Stimulated activated CD4-positive, alpha-beta T cell treated with anti-CD3 and anti-CD28 coated beads, Interleukin-1b, Interleukin-23, amount 100 ng/mL, for 48 hours (primary cell): ENCODE results near the gene TWF2.
A peak's percentile ranks its signal among the peaks of the same experiment; 100 is the strongest.

Source experiments
- DNase-seq: peaks from one replicate; pipeline ENCODE4 v3.0.0-alpha.2; 2020

The TWF2 gene

DNA sequence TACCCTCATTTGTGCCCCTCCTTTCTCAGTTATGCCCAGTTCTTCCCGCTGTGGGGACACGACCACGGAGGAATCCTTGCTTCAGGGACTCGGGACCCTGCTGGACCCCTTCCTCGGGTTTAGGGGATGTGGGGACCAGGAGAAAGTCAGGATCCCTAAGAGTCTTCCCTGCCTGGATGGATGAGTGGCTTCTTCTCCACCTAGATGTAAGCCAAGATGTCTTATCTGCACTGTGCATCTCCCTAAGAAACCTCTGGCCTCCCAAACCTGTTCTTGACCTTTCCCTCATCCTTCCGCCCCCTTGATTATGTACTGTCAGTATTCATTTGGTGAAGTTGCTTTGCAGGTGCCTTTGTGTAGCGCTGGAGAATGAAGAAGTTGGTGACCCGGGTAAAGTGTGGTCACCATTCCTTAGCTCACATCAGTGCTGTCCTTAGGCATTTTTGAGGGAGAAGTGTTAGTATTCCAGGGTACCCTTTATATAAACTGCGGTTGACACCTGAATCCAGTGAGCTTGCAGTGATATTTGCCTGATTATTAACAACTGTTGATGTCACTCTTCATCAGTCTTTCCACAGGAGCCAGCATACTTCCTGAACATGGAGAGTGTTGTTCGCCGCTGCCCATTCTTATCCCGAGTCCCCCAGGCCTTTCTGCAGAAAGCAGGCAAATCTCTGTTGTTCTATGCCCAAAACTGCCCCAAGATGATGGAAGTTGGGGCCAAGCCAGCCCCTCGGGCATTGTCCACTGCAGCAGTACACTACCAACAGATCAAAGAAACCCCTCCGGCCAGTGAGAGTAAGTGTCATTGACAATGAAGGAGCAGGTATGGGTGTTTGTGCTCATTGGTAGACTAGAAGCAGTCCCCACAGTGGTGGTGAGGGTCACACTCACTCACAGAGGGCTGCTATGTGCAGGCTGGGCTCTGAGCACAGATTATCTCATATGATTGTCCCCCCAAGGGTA is 40.0 kb downstream of the TWF2 start:
- no peak for DNase-seq

DNA sequence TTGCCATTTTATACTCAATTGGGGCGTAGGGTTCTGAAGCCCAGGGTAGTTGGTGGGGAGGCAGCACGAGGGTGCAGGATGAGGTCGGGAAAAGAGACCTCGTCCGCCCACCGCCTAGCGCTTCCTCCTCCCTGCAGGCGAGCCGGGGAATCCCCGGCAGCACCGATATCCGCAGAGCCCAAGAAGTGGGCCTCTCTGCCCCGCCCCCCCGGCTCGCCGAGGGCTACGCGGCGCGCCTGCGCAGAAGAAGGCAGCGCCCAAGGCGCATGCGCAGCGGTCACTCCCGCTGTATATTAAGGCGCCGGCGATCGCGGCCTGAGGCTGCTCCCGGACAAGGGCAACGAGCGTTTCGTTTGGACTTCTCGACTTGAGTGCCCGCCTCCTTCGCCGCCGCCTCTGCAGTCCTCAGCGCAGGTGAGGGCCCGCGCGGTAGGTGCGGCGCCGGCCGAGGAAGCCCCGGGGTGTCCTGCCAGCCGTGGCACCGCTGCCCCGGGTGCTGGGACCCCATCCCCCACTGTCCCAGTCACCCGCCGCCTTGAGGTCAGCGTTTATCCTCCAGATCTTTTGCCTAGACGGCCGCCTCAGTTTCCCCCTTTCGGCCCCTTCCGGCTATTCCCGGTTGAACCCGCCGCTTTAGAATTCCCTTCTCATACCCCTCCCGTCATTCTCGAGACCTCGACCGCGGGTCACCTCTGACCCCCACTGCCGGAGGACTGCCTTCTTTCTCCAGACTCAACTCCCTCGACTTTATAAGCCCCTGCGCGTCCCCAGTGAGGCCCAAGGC is 40.9 kb downstream of the TWF2 start, which contains the start of gene ALAS1:
Gene ALAS1, plus strand, starts transcription at position 319 of the 784 bp plus-strand sequence. CDS start 1,082 bp downstream, outside the sequence.
- peak; percentile 91 for DNase-seq

DNA sequence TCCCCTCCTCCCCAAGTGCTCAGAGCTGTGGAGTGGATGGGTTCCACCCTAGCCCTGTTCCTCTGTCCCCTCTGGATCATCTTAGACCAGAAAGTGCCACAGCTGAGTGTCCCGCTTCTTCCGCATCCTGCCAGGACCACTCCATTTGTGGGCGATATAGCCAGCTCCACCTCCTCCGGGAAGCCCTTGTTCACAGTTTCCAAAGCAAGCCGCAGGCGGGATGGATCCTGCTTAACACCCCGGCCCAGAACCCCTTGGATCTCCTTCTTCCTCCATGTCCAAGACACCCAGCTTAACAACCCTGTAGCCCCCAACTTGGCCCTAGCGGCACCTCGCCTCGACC is 41.5 kb downstream of the TWF2 start:
- DNase-seq = no peak

DNA sequence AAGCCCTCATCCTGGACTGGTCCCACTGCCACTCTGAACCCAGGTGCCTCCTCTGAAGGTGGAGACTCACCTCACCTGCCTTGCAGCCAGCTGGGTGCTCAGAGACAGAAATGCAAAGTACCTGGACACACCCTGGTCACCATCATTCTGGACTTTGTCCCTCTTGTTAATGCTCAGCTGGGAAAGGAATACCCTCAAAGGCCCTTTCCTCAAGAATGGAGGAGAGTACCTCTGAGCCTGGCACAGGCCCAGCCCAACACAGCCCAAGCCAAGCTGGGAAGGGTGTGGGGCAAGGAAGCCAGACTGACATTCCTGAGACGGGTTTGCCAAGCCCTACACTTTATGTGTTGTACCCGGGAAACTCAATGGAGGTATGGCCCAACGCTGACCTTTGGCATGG is 42.0 kb downstream of the TWF2 start:
- no peak for DNase-seq

DNA sequence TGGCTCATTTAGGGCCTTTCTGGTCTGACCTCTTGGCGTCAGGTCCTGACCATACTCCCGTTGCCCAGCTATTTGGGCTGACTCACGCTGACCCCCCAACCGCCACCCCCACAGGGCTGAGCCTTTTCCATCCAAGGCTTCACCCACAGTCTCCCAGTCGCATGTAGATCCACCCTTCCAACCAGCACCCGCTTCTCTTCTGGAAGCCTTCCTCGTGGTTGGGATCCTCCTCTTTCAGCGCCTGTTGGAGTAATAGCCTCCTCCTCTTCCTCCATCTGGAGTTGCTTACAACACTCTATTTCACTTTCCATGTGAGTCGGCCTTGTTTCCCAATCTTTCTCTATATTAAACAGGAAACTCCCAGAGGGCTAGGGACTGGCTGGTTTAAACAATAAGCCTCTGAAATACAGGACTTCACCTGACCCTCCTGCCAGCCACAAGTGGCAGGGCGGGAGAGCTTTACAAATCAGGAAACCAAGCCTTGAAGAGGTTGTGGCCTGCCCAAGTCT is 43.1 kb downstream of the TWF2 start:
- no peak for DNase-seq

DNA sequence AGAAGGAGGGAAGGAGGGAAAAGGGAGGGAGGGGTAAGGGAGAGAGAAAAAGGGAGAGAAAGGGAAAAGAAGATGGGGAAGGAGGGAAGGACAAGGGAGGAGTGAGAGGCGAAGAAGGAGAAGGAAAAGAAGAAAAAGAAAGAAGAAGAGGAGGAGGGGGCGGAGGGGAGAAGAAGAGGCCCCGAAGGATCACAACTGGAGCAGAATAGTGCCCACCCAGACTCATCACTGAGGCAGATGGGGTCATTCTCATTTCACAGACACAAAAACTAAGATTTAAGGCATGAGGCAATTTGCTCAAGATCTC is 43.7 kb downstream of the TWF2 start:
- no peak for DNase-seq

DNA sequence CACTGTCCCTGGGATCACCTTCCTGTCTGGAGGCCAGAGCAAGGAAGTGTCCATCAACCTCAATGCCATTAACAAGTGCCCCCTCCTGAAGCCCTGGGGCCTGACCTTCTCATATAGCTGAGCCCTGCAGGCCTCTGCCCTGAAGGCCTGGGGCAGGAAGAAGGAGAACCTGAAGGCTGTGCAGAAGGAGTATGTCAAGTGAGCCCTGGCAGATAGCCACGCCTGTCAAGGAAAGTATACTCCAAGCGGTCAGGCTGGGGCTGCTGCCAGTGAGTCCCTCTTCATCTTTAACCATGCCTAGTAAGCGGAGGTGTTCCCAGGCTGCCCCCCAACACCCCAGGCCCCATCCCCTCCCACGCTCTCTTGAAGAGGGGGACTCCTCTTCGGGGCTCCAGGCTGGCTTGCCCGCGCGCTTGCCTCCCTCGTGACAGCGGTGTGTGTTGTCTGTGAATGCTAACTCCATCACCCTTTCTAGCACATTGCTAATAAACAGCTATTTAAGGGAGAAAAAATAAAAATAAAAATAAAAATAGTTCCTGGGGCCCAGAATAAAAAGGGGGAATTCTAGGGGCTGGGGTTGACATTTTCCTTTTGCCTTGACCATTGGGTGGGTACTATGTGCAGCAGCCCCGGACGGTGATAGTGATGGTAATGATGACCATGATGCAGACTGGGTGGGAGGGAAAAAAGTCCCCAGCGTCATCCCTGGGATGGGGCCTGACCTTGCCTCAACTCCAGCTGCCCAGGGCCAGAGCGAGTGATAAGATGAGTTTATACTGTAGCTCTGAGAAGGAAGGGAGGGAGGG is 44.3 kb downstream of the TWF2 start:
- DNase-seq = no peak

DNA sequence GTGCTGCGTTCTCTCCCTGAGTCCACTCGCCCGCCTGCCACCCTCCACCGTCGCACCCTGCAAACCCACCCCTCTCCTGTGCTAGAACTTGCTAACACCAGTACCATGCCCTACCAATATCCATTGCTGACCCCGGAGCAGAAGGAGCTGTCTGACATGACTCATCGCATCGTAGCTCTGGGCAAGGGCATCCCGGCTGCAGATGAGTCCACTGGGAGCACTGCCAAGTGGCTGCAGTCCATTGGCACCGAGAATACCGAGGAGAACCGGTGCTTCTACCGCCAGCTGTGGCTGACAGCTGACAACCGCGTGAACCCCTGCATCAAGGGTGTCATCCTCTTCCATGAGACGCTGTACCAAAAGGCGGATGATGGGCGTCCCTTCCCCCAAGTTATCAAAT is 45.9 kb downstream of the TWF2 start:
- no peak for DNase-seq

DNA sequence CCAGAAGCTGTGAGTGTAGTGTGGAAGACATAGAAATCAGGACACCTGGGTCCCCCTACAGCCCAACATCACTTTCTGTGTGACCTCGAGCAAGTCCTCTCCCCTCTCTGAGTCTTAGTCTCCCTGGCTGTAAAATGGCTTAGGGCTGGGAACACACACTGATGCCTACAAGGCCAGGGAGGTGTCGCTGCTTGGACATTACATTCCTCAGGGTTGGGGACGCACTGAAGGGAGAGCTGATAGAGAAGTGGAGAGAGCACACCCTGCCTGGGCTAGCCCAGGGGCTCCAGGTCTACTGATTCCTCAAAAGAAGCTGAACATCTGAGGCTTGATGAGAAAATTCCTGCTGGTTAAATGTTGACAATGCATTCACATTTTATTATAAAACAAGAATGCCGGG is 47.3 kb downstream of the TWF2 start:
- DNase-seq = no peak

DNA sequence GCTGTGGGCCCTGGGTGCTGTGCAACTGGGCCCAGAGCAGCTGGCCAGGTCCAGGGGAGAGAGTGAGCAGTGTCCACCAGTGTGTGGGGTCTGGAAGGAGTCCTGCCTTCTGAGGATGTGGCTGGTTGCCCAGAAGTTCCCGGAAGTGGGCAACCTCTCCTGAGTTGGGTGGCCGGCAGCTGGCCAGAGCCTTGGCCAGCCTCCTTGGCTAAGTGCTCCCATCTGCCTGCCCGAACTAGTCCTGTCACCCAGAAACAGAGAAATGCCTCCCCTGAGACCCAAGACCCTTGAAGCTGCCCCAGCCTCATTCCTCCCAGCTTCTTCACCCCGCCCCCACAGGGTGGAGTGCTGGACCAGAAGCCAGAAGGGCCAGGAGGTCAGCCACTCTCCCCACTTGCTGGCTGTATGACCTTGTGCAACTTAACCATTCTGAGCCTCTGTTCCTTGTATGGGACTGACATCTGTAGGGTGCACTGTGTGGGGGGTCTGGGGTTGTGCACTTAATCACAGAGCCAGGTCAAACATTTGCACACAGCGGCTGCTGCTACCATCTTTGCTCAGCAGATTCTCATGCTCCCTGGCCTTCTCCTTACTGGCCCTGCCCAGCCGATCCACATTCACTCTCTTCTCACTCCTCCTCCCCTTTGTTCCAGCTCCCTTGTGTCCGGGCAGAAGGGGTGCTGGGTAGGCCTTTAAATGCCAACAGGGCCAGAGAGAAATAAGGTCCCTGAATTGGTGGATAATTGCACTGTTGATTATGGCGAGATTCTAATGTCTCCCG is 48.5 kb downstream of the TWF2 start:
- no peak for DNase-seq

DNA sequence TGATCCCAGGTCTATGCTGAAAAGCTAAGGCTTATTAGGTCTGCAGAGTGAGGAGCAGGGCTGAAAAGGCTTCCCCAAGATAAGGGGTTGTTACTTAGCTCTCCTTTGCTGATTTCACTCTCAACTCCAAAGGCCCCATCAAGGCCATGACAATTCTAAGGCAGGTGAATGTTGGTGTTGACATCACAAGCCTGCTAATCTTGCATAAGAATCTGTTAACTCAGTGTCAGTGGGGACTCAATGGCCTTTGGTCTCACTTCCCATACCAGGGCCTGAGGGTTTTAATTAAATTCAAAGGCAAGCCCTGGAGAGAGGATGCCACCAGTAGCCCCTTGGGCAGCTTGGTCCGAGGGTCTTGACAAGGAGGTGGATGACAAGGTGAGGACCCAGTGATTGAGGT is 50.4 kb downstream of the TWF2 start:
- DNase-seq = no peak

DNA sequence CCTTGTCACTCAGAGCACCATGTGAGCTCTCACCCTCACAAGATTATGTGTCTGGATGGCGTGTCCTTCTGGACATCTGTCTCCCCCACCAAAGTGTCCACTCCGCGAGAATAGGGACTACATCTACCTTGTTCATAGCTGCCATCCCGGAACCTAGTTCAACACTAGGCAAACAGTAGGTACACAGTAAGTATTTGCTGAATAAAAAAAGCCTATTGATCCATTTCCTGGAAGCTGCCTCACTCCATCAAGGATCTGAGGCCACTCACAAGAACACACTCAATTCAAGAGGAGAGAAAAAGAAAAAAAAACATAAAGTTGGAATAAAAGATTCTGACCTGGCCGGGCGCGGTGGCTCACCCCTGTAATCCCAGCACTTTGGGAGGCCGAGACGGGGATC is 52.2 kb downstream of the TWF2 start:
- no peak for DNase-seq

DNA sequence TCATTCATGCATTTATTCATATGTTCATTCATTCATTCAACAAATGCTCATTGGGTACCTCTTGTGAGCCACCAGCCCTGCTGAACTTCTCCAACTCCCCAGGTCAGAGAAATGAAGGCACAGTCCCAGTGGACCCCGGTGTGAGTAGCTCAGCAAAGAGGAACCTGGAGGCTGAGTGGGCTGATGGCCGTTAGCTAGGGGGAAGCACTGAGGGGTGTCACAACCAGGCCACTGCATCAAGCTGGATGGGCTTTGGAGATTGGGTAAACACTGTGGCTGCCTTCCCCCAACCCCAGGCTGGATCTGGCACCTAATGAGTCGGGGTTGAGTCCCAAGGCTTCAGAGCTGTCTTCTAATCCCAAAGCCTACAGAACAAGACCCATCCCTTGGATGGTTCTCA is 53.1 kb downstream of the TWF2 start:
- no peak for DNase-seq

DNA sequence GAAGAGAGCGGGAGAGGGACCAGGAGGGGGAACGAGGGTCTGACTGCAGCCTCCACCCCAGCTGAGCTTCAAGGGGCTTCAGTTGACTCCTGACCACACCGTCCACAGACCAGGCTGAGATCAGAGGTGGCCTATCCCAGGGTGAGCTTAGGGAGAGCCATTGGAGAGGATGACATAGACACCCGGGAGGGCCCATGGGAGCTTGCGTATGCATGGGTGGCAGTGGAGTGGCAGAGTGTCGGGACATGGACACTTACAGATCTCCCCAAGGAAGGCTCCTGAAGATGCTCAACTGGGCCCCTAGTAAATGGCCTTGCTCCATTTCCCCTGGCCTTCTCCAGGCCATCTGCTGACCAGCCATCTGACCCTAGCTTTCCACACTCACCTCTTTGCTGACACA is 53.6 kb downstream of the TWF2 start:
- no peak for DNase-seq

DNA sequence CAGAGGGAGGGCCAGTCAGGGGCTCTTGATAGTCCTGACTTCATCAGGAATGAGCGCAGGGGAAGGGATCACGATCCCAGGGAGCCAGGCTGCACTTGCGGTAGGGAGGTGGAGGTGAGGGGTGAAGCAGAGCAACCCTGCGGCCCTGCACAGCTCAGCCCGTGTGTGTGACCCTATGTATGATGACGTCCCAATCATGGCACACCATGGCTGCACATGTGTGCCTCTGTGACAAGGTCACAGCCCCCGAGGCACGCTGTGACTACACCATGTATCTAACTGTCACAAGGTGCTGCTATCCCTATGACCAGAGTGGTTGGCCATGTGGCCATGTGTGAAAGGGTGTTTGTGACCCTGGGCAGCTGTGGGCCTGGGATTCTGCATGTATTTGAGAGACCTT is 54.3 kb downstream of the TWF2 start:
- no peak for DNase-seq

DNA sequence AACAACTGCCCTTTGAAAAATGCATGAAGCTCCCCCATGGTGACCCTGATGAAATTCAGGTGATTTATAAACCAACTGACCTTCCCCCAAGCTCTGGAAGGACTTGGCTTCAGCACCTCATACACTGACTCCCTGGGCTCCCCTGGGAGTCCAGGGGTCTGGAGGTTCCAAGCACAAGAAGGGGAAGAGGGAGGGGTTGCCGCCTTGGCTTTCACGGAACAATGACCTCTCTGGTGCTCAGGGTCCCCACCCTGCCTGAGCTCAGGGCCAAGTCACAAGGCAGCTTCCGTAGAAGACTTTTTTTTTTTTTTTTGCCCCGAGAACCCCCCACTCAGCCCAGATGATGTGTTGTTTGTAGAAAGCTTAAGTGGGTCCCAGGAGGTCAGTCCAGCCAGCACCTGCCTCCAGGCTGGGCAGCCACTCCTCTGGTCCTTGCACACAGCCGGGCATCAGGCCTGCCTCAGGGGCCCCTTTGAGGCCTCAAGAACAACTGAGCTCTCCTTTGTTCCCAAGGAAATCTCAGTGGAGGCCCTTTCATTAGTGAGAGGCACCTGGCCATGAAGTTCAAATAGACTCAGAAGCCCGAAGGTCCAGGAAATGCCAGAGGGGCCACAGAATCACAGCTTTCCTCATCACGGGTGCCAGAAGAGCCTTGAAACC is 55.0 kb downstream of the TWF2 start:
- no peak for DNase-seq

DNA sequence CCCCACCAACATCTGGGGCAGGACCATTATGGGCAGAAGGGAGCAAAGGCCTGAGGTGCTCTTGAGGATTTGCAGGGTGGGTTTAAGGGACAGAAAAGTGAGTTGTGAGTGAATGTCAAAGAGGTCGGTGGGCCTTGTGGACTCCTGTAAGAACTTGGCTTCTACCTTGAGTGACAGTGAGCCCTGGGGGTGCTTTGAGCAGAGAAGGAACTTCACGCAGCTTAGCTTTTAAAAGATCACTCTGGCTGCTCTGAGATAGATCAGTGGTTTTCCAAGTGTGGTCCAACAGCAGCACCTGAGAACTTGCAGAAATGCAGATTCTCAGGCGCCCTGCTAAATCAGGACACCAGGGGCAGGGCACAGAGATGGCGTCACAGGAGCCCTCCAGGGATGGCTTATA is 56.3 kb downstream of the TWF2 start:
- no peak for DNase-seq

DNA sequence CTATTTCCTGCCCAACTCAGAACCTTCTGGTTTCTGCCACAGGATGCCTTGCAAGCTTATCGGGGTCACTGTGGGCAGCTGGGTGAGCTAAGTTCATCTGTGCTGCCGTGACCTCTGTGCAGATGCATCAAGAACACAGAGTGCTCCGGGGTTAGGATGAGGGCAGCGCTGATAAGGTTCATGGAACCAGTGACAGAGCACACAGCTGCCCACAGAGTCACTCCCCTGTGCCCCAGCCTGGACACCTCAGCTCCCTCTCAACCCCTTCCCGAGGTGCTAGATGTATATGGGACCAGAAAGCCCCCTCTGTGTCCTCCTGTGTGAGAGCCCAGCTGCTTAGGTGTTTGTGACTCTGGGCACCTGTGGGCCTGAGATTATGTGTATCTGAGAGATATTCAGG is 56.8 kb downstream of the TWF2 start:
- no peak for DNase-seq

DNA sequence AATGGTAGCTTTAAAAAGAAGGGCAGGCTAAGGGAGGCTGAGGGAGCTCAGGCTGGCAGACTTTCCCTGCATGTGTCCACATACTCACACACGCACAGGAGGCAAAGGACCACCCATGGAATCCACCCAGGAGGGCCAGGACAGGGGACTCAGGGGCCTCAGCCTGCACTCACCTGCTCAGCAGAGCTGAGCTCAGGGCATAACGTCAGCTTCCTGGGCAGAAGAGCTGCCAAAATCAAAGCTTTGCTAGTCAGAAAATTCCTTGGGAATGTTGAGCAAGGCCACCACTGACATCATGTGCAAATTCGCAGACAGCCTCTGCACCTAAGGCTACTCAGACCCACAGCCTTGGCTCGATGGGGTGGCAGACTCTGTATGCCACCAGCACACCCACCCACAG is 57.4 kb downstream of the TWF2 start:
- no peak for DNase-seq
